H1 (cell line): ENCODE data around the gene RNF214. TPM values are rescaled to one million over a fixed set of nuclear protein-coding genes. Genes with fewer than 3 reads are reported as not detected.

ENCODE experiments used
- CTCF ChIA-PET: fragments of 300-600 bp; sonication (Branson Sonifier 250); formaldehyde crosslinking; loops from one replicate; lab custom pipeline; 2021; ENCODE audit not compliant: partially characterized antibody; lab: Charles Lee
- POLR2A ChIA-PET: fragments of 300-600 bp; sonication (Branson Sonifier 250); formaldehyde crosslinking; loops from one replicate; lab custom pipeline; 2021; ENCODE audit warnings: inconsistent platforms; ENCODE audit not compliant: partially characterized antibody; lab: Charles Lee
- DNase-seq, 2 experiments: peaks; one replicate each; pipeline versions ENCODE4 v3.0.0 to v3.0.0-alpha.2; 2010 to 2022; ENCODE audit warnings: low spot score in 2 of 2, low read depth in 1 of 2, mixed read lengths in 1 of 2
- FAIRE-seq: peaks from 2 replicates; lab custom pipeline; 2011; peaks lifted over from hg19 to GRCh38; lab: Jason Lieb, UNC
- H2AFZ ChIP-seq: 2 replicates; pipeline ENCODE4 v1.8.1; 2012; ENCODE audit warnings: low read length, inconsistent platforms
- H2AK5ac ChIP-seq: 2 replicates; pipeline ENCODE4 v1.6.1; 2013; ENCODE audit warnings: low read depth, low read length
- H2BK120ac ChIP-seq: replicated peaks from 2 replicates; pipeline ENCODE3; 2013; ENCODE audit warnings: low read depth, low read length, inconsistent platforms
- H2BK12ac ChIP-seq: 2 replicates; pipeline ENCODE4 v1.6.1; 2013; ENCODE audit warnings: low read depth, low read length
- H2BK15ac ChIP-seq: 2 replicates; pipeline ENCODE4 v1.6.1; 2013; ENCODE audit warnings: low read length
- H2BK20ac ChIP-seq: 2 replicates; pipeline ENCODE4 v1.6.1; 2013; ENCODE audit warnings: low read length
- H2BK5ac ChIP-seq: 2 replicates; pipeline ENCODE4 v1.6.1; 2013; ENCODE audit warnings: low read depth, low read length
- H3K14ac ChIP-seq: 2 replicates; pipeline ENCODE4 v1.6.1; 2013; ENCODE audit warnings: inconsistent platforms; ENCODE audit not compliant: insufficient read length
- H3K18ac ChIP-seq: 2 replicates; pipeline ENCODE4 v1.6.1; 2013; ENCODE audit warnings: low read length; ENCODE audit errors: extremely low read depth
- H3K23ac ChIP-seq: 2 replicates; pipeline ENCODE4 v1.6.1; 2013; ENCODE audit warnings: inconsistent platforms; ENCODE audit not compliant: insufficient read length
- H3K23me2 ChIP-seq: 2 replicates; pipeline ENCODE4 v1.6.1; 2013; ENCODE audit warnings: low read depth, low read length
- H3K27ac ChIP-seq: 2 replicates; pipeline ENCODE4 v1.6.1; 2011; ENCODE audit warnings: low read depth, low read length, inconsistent platforms
- H3K27me3 ChIP-seq, 4 experiments: replicated peaks in 1 of 4; 1 replicate in 1 of 4; 2 replicates in 3 of 4; pipeline versions ENCODE4 v1.6.1 to v1.8.1; 2011 to 2013; ENCODE audit warnings: low read length in 3 of 4, mild to moderate bottlenecking in 3 of 4, inconsistent platforms in 2 of 4, mixed read lengths in 2 of 4, moderate library complexity in 1 of 4; ENCODE audit not compliant: control insufficient read depth in 3 of 4, insufficient read depth in 3 of 4; ENCODE audit errors: extremely low read depth in 1 of 4
- H3K36me3 ChIP-seq, 4 experiments: 2 replicates each; pipeline versions ENCODE4 v1.6.1 to v1.8.1; 2011 to 2013; ENCODE audit warnings: mild to moderate bottlenecking in 4 of 4, low read length in 3 of 4, moderate library complexity in 2 of 4, control low read depth in 1 of 4, inconsistent platforms in 1 of 4; ENCODE audit not compliant: insufficient read depth in 4 of 4, control insufficient read depth in 2 of 4
- H3K4ac ChIP-seq: replicated peaks from 2 replicates; pipeline ENCODE3; 2013; ENCODE audit warnings: low read length, low read depth, mixed read lengths, inconsistent platforms; ENCODE audit not compliant: insufficient read length
- H3K4me1 ChIP-seq, 4 experiments: replicated peaks in 1 of 4; 1 replicate in 1 of 4; 2 replicates in 3 of 4; pipeline versions ENCODE4 v1.6.1 to v1.8.1; 2011 to 2013; ENCODE audit warnings: low read length in 3 of 4, inconsistent platforms in 2 of 4, mixed read lengths in 1 of 4; ENCODE audit not compliant: insufficient read depth in 4 of 4, control insufficient read depth in 3 of 4
- H3K4me2 ChIP-seq, 2 experiments: 2 replicates each; pipeline versions ENCODE4 v1.6.1 to v1.8.1; 2011 to 2013; ENCODE audit warnings: low read depth in 2 of 2, low read length in 2 of 2, control low read depth in 1 of 2, inconsistent platforms in 1 of 2, mild to moderate bottlenecking in 1 of 2; ENCODE audit not compliant: insufficient read depth in 1 of 2
- H3K4me3 ChIP-seq, 4 experiments: fragments of 200-600, 300-600 bp in 1 of 4; sonication (generic), shearing (Covaris generic), sonication (Bioruptor Twin) in 1 of 4; 2 replicates each; pipeline versions ENCODE4 v1.5.1 to v1.8.1; 2011 to 2016; ENCODE audit warnings: low read length in 4 of 4, low read depth in 3 of 4, control low read depth in 2 of 4, inconsistent platforms in 2 of 4, mild to moderate bottlenecking in 2 of 4, mixed read lengths in 1 of 4, moderate library complexity in 1 of 4; ENCODE audit not compliant: insufficient read depth in 2 of 4; ENCODE audit errors: extremely low read depth in 1 of 4
- H3K56ac ChIP-seq: replicated peaks from 2 replicates; pipeline ENCODE3; 2013; ENCODE audit warnings: low read depth, mild to moderate bottlenecking, mixed read lengths, low read length, inconsistent platforms; ENCODE audit not compliant: insufficient read length
- H3K79me1 ChIP-seq: 2 replicates; pipeline ENCODE4 v1.6.1; 2013; ENCODE audit warnings: low read depth, low read length, control low read depth
- H3K79me2 ChIP-seq, 2 experiments: 2 replicates each; pipeline versions ENCODE4 v1.6.1 to v1.8.1; 2012 to 2013; ENCODE audit warnings: low read length in 2 of 2, mild to moderate bottlenecking in 2 of 2, inconsistent platforms in 1 of 2; ENCODE audit not compliant: insufficient read depth in 2 of 2, control insufficient read depth in 1 of 2
- H3K9ac ChIP-seq, 4 experiments: replicated peaks in 1 of 4; 1 replicate in 1 of 4; 2 replicates in 3 of 4; pipeline versions ENCODE4 v1.6.1 to v1.8.1; 2011 to 2013; ENCODE audit warnings: low read depth in 3 of 4, low read length in 3 of 4, control low read depth in 2 of 4, mild to moderate bottlenecking in 2 of 4, moderate library complexity in 2 of 4, inconsistent platforms in 1 of 4; ENCODE audit errors: extremely low read depth in 1 of 4
- H3K9me3 ChIP-seq, 2 experiments: 2 replicates each; pipeline versions ENCODE4 v1.6.1 to v1.8.1; 2012 to 2013; ENCODE audit warnings: mild to moderate bottlenecking in 2 of 2, moderate library complexity in 2 of 2, control low read depth in 1 of 2, inconsistent platforms in 1 of 2, low read depth in 1 of 2, low read length in 1 of 2, mixed read lengths in 1 of 2; ENCODE audit not compliant: insufficient read depth in 2 of 2
- H4K20me1 ChIP-seq, 2 experiments: replicated peaks in 1 of 2; 2 replicates each; pipeline versions ENCODE3 to v1.8.1; 2011 to 2013; ENCODE audit warnings: inconsistent platforms in 2 of 2, low read length in 2 of 2, mild to moderate bottlenecking in 1 of 2; ENCODE audit not compliant: insufficient read depth in 2 of 2, control insufficient read depth in 1 of 2
- H4K5ac ChIP-seq: 2 replicates; pipeline ENCODE4 v1.6.1; 2013; ENCODE audit warnings: low read length, low read depth, mixed read lengths, inconsistent platforms; ENCODE audit not compliant: insufficient read length
- H4K8ac ChIP-seq: 2 replicates; pipeline ENCODE4 v1.8.0; 2013; ENCODE audit warnings: mild to moderate bottlenecking, moderate library complexity, low read length, inconsistent platforms; ENCODE audit not compliant: insufficient read depth; ENCODE audit errors: extremely low read depth
- H4K91ac ChIP-seq: replicated peaks from 2 replicates; pipeline ENCODE3; 2013; ENCODE audit warnings: low read length, mixed read lengths, inconsistent platforms; ENCODE audit not compliant: insufficient read length
- CTBP2 ChIP-seq: IDR thresholded peaks from 2 replicates; pipeline ENCODE4 v1.7.0; 2011; ENCODE audit warnings: borderline replicate concordance, mild to moderate bottlenecking, moderate library complexity, mixed read lengths, low read length; ENCODE audit not compliant: insufficient read depth, insufficient read length
- EGR1 ChIP-seq: IDR thresholded peaks from 2 replicates; pipeline ENCODE4 v1.6.1; 2011; ENCODE audit warnings: low read depth, low read length, borderline replicate concordance
- GABPA ChIP-seq: IDR thresholded peaks from 2 replicates; pipeline ENCODE4 v1.6.1; 2011; ENCODE audit warnings: mild to moderate bottlenecking, low read length, moderate library complexity, borderline replicate concordance; ENCODE audit not compliant: insufficient read depth
- HDAC2 ChIP-seq, 2 experiments: fragments of 300-600 bp in 1 of 2; sonication (generic) in 1 of 2; IDR thresholded peaks; 2 replicates each; pipeline ENCODE4 v1.6.1; 2011 to 2012; ENCODE audit warnings: low read depth in 2 of 2, low read length in 2 of 2, mild to moderate bottlenecking in 2 of 2, moderate library complexity in 2 of 2, borderline replicate concordance in 1 of 2, inconsistent platforms in 1 of 2
- JUN ChIP-seq: IDR thresholded peaks from 2 replicates; pipeline ENCODE4 v1.6.1; 2011; ENCODE audit warnings: low read depth, mild to moderate bottlenecking, improper control_type of control experiment, low read length
- RNF2 ChIP-seq: fragments of 200-900, 300-1000 bp; sonication (generic); IDR thresholded peaks from 2 replicates; pipeline ENCODE4 v1.7.1; 2016; ENCODE audit warnings: borderline replicate concordance, low read depth, mild to moderate bottlenecking, antibody characterized with exemption, low read length; ENCODE audit not compliant: poor library complexity, severe bottlenecking; ENCODE audit errors: missing control alignments
- SAP30 ChIP-seq: fragments of 300-600 bp; sonication (generic); IDR thresholded peaks from 2 replicates; pipeline ENCODE4 v1.7.1; 2012; ENCODE audit warnings: low read length, moderate library complexity, mild to moderate bottlenecking, inconsistent platforms; ENCODE audit not compliant: insufficient read depth, insufficient replicate concordance
- SRF ChIP-seq: IDR thresholded peaks from 2 replicates; pipeline ENCODE4 v1.6.1; 2011; ENCODE audit warnings: mild to moderate bottlenecking, low read depth, low read length, moderate library complexity
- SUZ12 ChIP-seq: fragments of 200-600 bp; sonication (generic); IDR thresholded peaks from 2 replicates; pipeline ENCODE4 v1.6.1; 2012; ENCODE audit warnings: mild to moderate bottlenecking, inconsistent platforms, low read length, moderate library complexity, mixed read lengths
- TAF7 ChIP-seq: optimal IDR thresholded peaks from 2 replicates; pipeline ENCODE3; 2011; ENCODE audit warnings: low read depth, mild to moderate bottlenecking, inconsistent platforms, low read length, moderate library complexity, borderline replicate concordance
- TBP ChIP-seq: IDR thresholded peaks from 2 replicates; pipeline ENCODE4 v1.6.1; 2011; ENCODE audit warnings: low read depth, low read length, improper control_type of control experiment
- ZNF274 ChIP-seq: IDR thresholded peaks from 2 replicates; pipeline ENCODE4 v1.7.0; 2012; ENCODE audit warnings: low read length, borderline replicate concordance; ENCODE audit errors: extremely low read depth
- whole genome bisulfite sequencing, 2 experiments: shearing (Covaris generic) in 1 of 2; methylation state at CpG; one replicate each; pipeline versions ENCODE4 v1.1.6 to v1.1.7; 2013 to 2015; ENCODE audit warnings: low lambda C conversion rate in 2 of 2, mixed read lengths in 2 of 2, inconsistent platforms in 1 of 2, low coverage in 1 of 2, missing lambda C conversion rate in 1 of 2; ENCODE audit not compliant: insufficient replicate concordance in 2 of 2, insufficient coverage in 1 of 2, insufficient read length in 1 of 2; ENCODE audit errors: extremely low coverage in 1 of 2, missing lambda C conversion rate in 1 of 2; 5-methylcytosine and 5-hydroxymethylcytosine counted together
- polyA plus RNA-seq, 7 experiments: library from polyadenylated mRNA; depleted of rRNA in 3 of 7; stranded (reverse) in 5 of 7; unstranded in 2 of 7; fragments of >200 nt in 5 of 7; fragments of 200-250 nt in 2 of 7; gene quantifications; 1 replicate in 5 of 7; 2 replicates in 1 of 7; 4 replicates in 1 of 7; pipeline versions ENCODE4 v1.2.1 to v1.2.3, GENCODE V29; 2011 to 2013; ENCODE audit warnings: missing spikeins in 2 of 7, mixed read lengths in 2 of 7
- total RNA-seq: library from RNA; stranded (reverse); fragmentation: NEBNext Ultra II Directional; extraction: Animal tissue kit (Norgen Biotek cat#: 25700); gene quantifications from 2 replicates; pipeline ENCODE4 v1.2.1, GENCODE V29; 2021

The RNF214 gene
- total and polyA plus RNA-seq, 2 of the 8 experiments (the other 6 are each of a cell fraction or from before 2014, with no cell fraction given) = 34.9 to 35.6 TPM

- Histone ChIP-seq H3K36me3 (peaks cover 0 to 4% (median 0%) of the 10 kb centered on the region in 4 experiments; a peak in 1 of 8 replicates), H3K18ac (no peak overlapping the region), H3K4me3 (no peak overlapping the region), H3K56ac (no peak overlapping the region), H4K91ac (no peak overlapping the region), H2BK5ac (no peak overlapping the region), H3K9me3 (no peaks in the 10 kb centered on the region), H2BK20ac (no peak overlapping the region), H3K4ac (no peak overlapping the region), H4K8ac (no peak overlapping the region), H2BK12ac (no peak overlapping the region), H2AK5ac (no peak overlapping the region), H3K27me3 (no peaks in the 10 kb centered on the region; a peak in 1 of 7 replicates), H3K27ac (no peak overlapping the region), H2BK15ac (no peak overlapping the region), H3K79me1 (no peaks in the 10 kb centered on the region; the same call in 1 of the 2 replicates), H4K20me1 (peaks cover 2% of the 10 kb centered on the region in 2 experiments), H3K14ac (no peak overlapping the region), H3K4me1 (peaks cover 7 to 32% (median 28%) of the 10 kb centered on the region in 4 experiments), H4K5ac (no peak overlapping the region), H3K79me2 (peaks cover 0 to 11% of the 10 kb centered on the region in 2 experiments; a peak in 1 of 4 replicates), H3K9ac (no peak overlapping the region), H3K23ac (no peak overlapping the region), H2BK120ac (no peak overlapping the region), H3K23me2 (peaks cover 6% of the 10 kb centered on the region; the same call in 1 of the 2 replicates), H3K4me2 (no peak overlapping the region), H2AFZ (no peak overlapping the region)
- no peak for FAIRE-seq
- ChIA-PET CTCF (interaction anchor here (0.9 to 18.7 kb wide), 8 partner anchors 8 to 356 kb away, joined by 3 to 449 read pairs (median 4); partner anchors contain the start of genes PCSK7, RNF214 and SIDT2), POLR2A (interaction anchor here (1.0 to 10.3 kb wide), 6 partner anchors 13 to 50 kb away, joined by 3 to 153 read pairs (median 10); partner anchors contain the start of genes PCSK7 and SIDT2)
- 87% methylated on average over 7 of the region's 7 CpGs; no CpG with 5 or more reads in 1 of the 2 experiments for WGBS, 2 experiments
- DNase-seq = no peak
- TF ChIP-seq CTBP2 (no peak), ZNF274 (no peak), JUN (no peak), TAF7 (no peak), EGR1 (no peak), RNF2 (no peak), SAP30 (no peak), GABPA (no peak), TBP (no peak), HDAC2 (IDR thresholded peaks at IDR 0.05; ENCODE audit: borderline replicate concordance in 1 of 2, low read depth in 2 of 2, low read length in 2 of 2) (no peak), SUZ12 (no peak), SRF (no peak)
These were observed 35.5 kb upstream of the RNF214 start for GRCh38 chr11:117197006-117197405.
